ENCODE results near the gene GPRASP2.
A peak's percentile ranks its signal among the peaks of the same experiment; 100 is the strongest.
"Not testable (repeated sequence)": the region's sequence is repeated elsewhere in the genome, so short reads cannot be mapped to it uniquely, and the experiment has no call there.

Gene GPRASP2
- 2.6 to 3.7 reads per million in 2 donors for total RNA-seq

GRCh38 chrX:102712216-102712966 lies at the start of gene GPRASP2:
Gene GPRASP2 (plus strand): TSS chrX:102712448. CDS start chrX:102714870, 2,422 bp downstream.
- DNase-seq: peak in 1 of 5 experiments; percentile 13

- not testable (repeated sequence) for DNase-seq
Observed at GRCh38 chrX:102663820-102664219, 48.4 kb upstream of the GPRASP2 start.

GRCh38 chrX:102667034-102667433 lies 45.2 kb upstream of the GPRASP2 start:
- DNase-seq: not testable (repeated sequence)

GRCh38 chrX:102669526-102669925 lies 42.7 kb upstream of the GPRASP2 start:
- DNase-seq: no peak

GRCh38 chrX:102672856-102673255 lies 39.4 kb upstream of the GPRASP2 start:
- DNase-seq: no peak

GRCh38 chrX:102677479-102677878 lies 34.8 kb upstream of the GPRASP2 start:
- DNase-seq: not testable (repeated sequence)

- DNase-seq: peak in 1 of 5 experiments; percentile 24
Observed at GRCh38 chrX:102684772-102685520, 27.3 kb upstream of the GPRASP2 start.

GRCh38 chrX:102694749-102695148 lies 17.5 kb upstream of the GPRASP2 start:
- no peak for DNase-seq

- DNase-seq: no peak
Observed at GRCh38 chrX:102696306-102696705, 15.9 kb upstream of the GPRASP2 start.

- DNase-seq: no peak
Observed at GRCh38 chrX:102697494-102697893, 14.8 kb upstream of the GPRASP2 start.

- no peak for DNase-seq
Observed at GRCh38 chrX:102708900-102709299, 3.3 kb upstream of the GPRASP2 start.

- no peak for DNase-seq
Observed at GRCh38 chrX:102711872-102712215, 404 bp upstream of the GPRASP2 start.

- DNase-seq: no peak
Observed at GRCh38 chrX:102712981-102713625, 855 bp downstream of the GPRASP2 start.

GRCh38 chrX:102714994-102715393 lies 2.7 kb downstream of the GPRASP2 start:
- DNase-seq: no peak

- DNase-seq: no peak
Observed at GRCh38 chrX:102715967-102716366, 3.7 kb downstream of the GPRASP2 start.

- DNase-seq: peak; percentile 29 to 86 (median 56)
Observed at GRCh38 chrX:102720237-102721168, 8.3 kb downstream of the GPRASP2 start, which contains the start of gene GPRASP3. Gene GPRASP3 (plus strand): TSS chrX:102720743. CDS start chrX:102748996, 28,253 bp downstream.

GRCh38 chrX:102721169-102721506 lies 8.9 kb downstream of the GPRASP2 start:
- DNase-seq: not testable (repeated sequence)

GRCh38 chrX:102723456-102723855 lies 11.2 kb downstream of the GPRASP2 start:
- no peak for DNase-seq

GRCh38 chrX:102727761-102728160 lies 15.5 kb downstream of the GPRASP2 start:
- DNase-seq: no peak

- DNase-seq: no peak
Observed at GRCh38 chrX:102728646-102729045, 16.4 kb downstream of the GPRASP2 start.

GRCh38 chrX:102739657-102740056 lies 27.4 kb downstream of the GPRASP2 start:
- no peak for DNase-seq

GRCh38 chrX:102744307-102744706 lies 32.1 kb downstream of the GPRASP2 start:
- no peak for DNase-seq
